Measurements from ENCODE around the gene TMEM51. TPM values are rescaled to one million over a fixed set of nuclear protein-coding genes. Genes with fewer than 3 reads are reported as not detected.

The TMEM51 gene
- total and polyA plus RNA-seq, 9 donors, result 5.0 to 12.1 (median 8.0) TPM

GRCh38 chr1:15159166-15159555 is 5.6 kb downstream of the TMEM51 start:
- Histone ChIP-seq H3K9me3 (replicated peaks; ENCODE audit: control insufficient read depth, low read depth, low read length) (no peaks in the 10 kb centered on the region), H3K27ac (ENCODE audit: low read length) (no peak overlapping the region), H3K4me3 (ENCODE audit: low read length) (no peak overlapping the region), H3K36me3 (ENCODE audit: control insufficient read depth, insufficient read depth, low read length) (no peaks in the 10 kb centered on the region), H3K27me3 (ENCODE audit: control insufficient read depth, insufficient read depth, low read length) (no peaks in the 10 kb centered on the region), H3K4me1 (ENCODE audit: control insufficient read depth, insufficient read depth, low read length) (peaks cover 45% of the 10 kb centered on the region)
- WGBS (ENCODE audit: insufficient coverage), result 44% methylated on average over 5 of the region's 7 CpGs
- DNase-seq, result no peak

- WGBS (ENCODE audit: insufficient coverage), result 22% methylated on average over 1 of the region's 8 CpGs
- no peak overlapping the region for H3K27ac ChIP-seq (ENCODE audit: low read length)
- H3K4me3 ChIP-seq (ENCODE audit: low read length), result no peak overlapping the region
- no peak for DNase-seq
- H3K27me3 ChIP-seq (ENCODE audit: control insufficient read depth, insufficient read depth, low read length), result no peaks in the 10 kb centered on the region
- H3K9me3 ChIP-seq (replicated peaks; ENCODE audit: control insufficient read depth, low read depth, low read length), result no peaks in the 10 kb centered on the region
- no peaks in the 10 kb centered on the region for H3K36me3 ChIP-seq (ENCODE audit: control insufficient read depth, insufficient read depth, low read length)
- peaks cover 31% of the 10 kb centered on the region for H3K4me1 ChIP-seq (ENCODE audit: control insufficient read depth, insufficient read depth, low read length)
These were observed 7.1 kb downstream of the TMEM51 start for GRCh38 chr1:15160626-15161025.

- Histone ChIP-seq H3K36me3 (ENCODE audit: control insufficient read depth, insufficient read depth, low read length) (no peaks in the 10 kb centered on the region), H3K9me3 (replicated peaks; ENCODE audit: control insufficient read depth, low read depth, low read length) (no peaks in the 10 kb centered on the region), H3K4me1 (ENCODE audit: control insufficient read depth, insufficient read depth, low read length) (no peaks in the 10 kb centered on the region), H3K4me3 (ENCODE audit: low read length) (no peak overlapping the region), H3K27me3 (ENCODE audit: control insufficient read depth, insufficient read depth, low read length) (no peaks in the 10 kb centered on the region), H3K27ac (ENCODE audit: low read length) (no peak overlapping the region)
- DNase-seq, result no peak
- WGBS (ENCODE audit: insufficient coverage), result no CpG with 5 or more reads among the region's 3 CpGs
These were observed 13.8 kb downstream of the TMEM51 start for GRCh38 chr1:15167386-15167785.

- WGBS (ENCODE audit: insufficient coverage), result 63% methylated on average over 4 of the region's 5 CpGs
- Histone ChIP-seq H3K27ac (ENCODE audit: low read length) (no peak overlapping the region), H3K9me3 (replicated peaks; ENCODE audit: control insufficient read depth, low read depth, low read length) (no peaks in the 10 kb centered on the region), H3K27me3 (ENCODE audit: control insufficient read depth, insufficient read depth, low read length) (no peaks in the 10 kb centered on the region), H3K4me3 (ENCODE audit: low read length) (no peak overlapping the region), H3K36me3 (ENCODE audit: control insufficient read depth, insufficient read depth, low read length) (no peaks in the 10 kb centered on the region), H3K4me1 (ENCODE audit: control insufficient read depth, insufficient read depth, low read length) (no peaks in the 10 kb centered on the region)
- no peak for DNase-seq
These were observed 14.9 kb downstream of the TMEM51 start for GRCh38 chr1:15168479-15168878.

GRCh38 chr1:15170071-15170470 is 16.5 kb downstream of the TMEM51 start:
- no peak overlapping the region for H3K4me3 ChIP-seq (ENCODE audit: low read length)
- H3K27me3 ChIP-seq (ENCODE audit: control insufficient read depth, insufficient read depth, low read length), result no peaks in the 10 kb centered on the region
- WGBS (ENCODE audit: insufficient coverage), result 93% methylated on average over 4 of the region's 7 CpGs
- no peak for DNase-seq
- no peaks in the 10 kb centered on the region for H3K4me1 ChIP-seq (ENCODE audit: control insufficient read depth, insufficient read depth, low read length)
- H3K36me3 ChIP-seq (ENCODE audit: control insufficient read depth, insufficient read depth, low read length), result no peaks in the 10 kb centered on the region
- no peak overlapping the region for H3K27ac ChIP-seq (ENCODE audit: low read length)
- H3K9me3 ChIP-seq (replicated peaks; ENCODE audit: control insufficient read depth, low read depth, low read length), result no peaks in the 10 kb centered on the region

- H3K9me3 ChIP-seq (replicated peaks; ENCODE audit: control insufficient read depth, low read depth, low read length), result no peaks in the 10 kb centered on the region
- no peaks in the 10 kb centered on the region for H3K4me1 ChIP-seq (ENCODE audit: control insufficient read depth, insufficient read depth, low read length)
- no peak overlapping the region for H3K27ac ChIP-seq (ENCODE audit: low read length)
- H3K27me3 ChIP-seq (ENCODE audit: control insufficient read depth, insufficient read depth, low read length), result no peaks in the 10 kb centered on the region
- H3K36me3 ChIP-seq (ENCODE audit: control insufficient read depth, insufficient read depth, low read length), result no peaks in the 10 kb centered on the region
- WGBS (ENCODE audit: insufficient coverage), result 92% methylated on average over 10 of the region's 15 CpGs
- DNase-seq, result no peak
- no peak overlapping the region for H3K4me3 ChIP-seq (ENCODE audit: low read length)
These were observed 17.8 kb downstream of the TMEM51 start for GRCh38 chr1:15171271-15171908.

GRCh38 chr1:15172405-15173259 is 19.1 kb downstream of the TMEM51 start:
- H3K36me3 ChIP-seq (ENCODE audit: control insufficient read depth, insufficient read depth, low read length), result no peaks in the 10 kb centered on the region
- 74% methylated on average over 11 of the region's 16 CpGs for WGBS (ENCODE audit: insufficient coverage)
- no peaks in the 10 kb centered on the region for H3K9me3 ChIP-seq (replicated peaks; ENCODE audit: control insufficient read depth, low read depth, low read length)
- H3K27ac ChIP-seq (ENCODE audit: low read length), result no peak overlapping the region
- peaks cover 4% of the 10 kb centered on the region for H3K4me1 ChIP-seq (ENCODE audit: control insufficient read depth, insufficient read depth, low read length)
- DNase-seq, result no peak
- H3K4me3 ChIP-seq (ENCODE audit: low read length), result no peak overlapping the region
- no peaks in the 10 kb centered on the region for H3K27me3 ChIP-seq (ENCODE audit: control insufficient read depth, insufficient read depth, low read length)

- H3K36me3 ChIP-seq (ENCODE audit: control insufficient read depth, insufficient read depth, low read length), result no peaks in the 10 kb centered on the region
- 67% methylated on average over 9 of the region's 11 CpGs for WGBS (ENCODE audit: insufficient coverage)
- H3K4me3 ChIP-seq (ENCODE audit: low read length), result no peak overlapping the region
- DNase-seq, result no peak
- H3K27ac ChIP-seq (ENCODE audit: low read length), result no peak overlapping the region
- peaks cover 19% of the 10 kb centered on the region for H3K4me1 ChIP-seq (ENCODE audit: control insufficient read depth, insufficient read depth, low read length)
- H3K9me3 ChIP-seq (replicated peaks; ENCODE audit: control insufficient read depth, low read depth, low read length), result no peaks in the 10 kb centered on the region
- H3K27me3 ChIP-seq (ENCODE audit: control insufficient read depth, insufficient read depth, low read length), result no peaks in the 10 kb centered on the region
These were observed 20.5 kb downstream of the TMEM51 start for GRCh38 chr1:15173863-15174614.

GRCh38 chr1:15174615-15174983 is 21.1 kb downstream of the TMEM51 start:
- Histone ChIP-seq H3K9me3 (replicated peaks; ENCODE audit: control insufficient read depth, low read depth, low read length) (no peaks in the 10 kb centered on the region), H3K4me1 (ENCODE audit: control insufficient read depth, insufficient read depth, low read length) (peaks cover 24% of the 10 kb centered on the region), H3K4me3 (ENCODE audit: low read length) (no peak overlapping the region), H3K36me3 (ENCODE audit: control insufficient read depth, insufficient read depth, low read length) (no peaks in the 10 kb centered on the region), H3K27ac (ENCODE audit: low read length) (no peak overlapping the region), H3K27me3 (ENCODE audit: control insufficient read depth, insufficient read depth, low read length) (no peaks in the 10 kb centered on the region)
- no peak for DNase-seq
- WGBS (ENCODE audit: insufficient coverage), result 32% methylated on average over 3 of the region's 3 CpGs

Data from muscle of leg (tissue), 11 donors.